Hematopoietic multipotent progenitor cell treated with erythropoietin and hydrocortisone succinate and interleukin-3 and kit ligand, for 17 days (in vitro differentiated cells): Measurements from ENCODE around the gene PLEKHA1.

Experiments
- DNase-seq: peaks from one replicate; pipeline ENCODE4 v3.0.0-alpha.2; 2015; ENCODE audit warnings: low spot score

The PLEKHA1 gene

GRCh38 chr10:122480146-122480833 lies 105.8 kb downstream of the PLEKHA1 start:
- DNase-seq = no peak

- DNase-seq = no peak
Observed at GRCh38 chr10:122481296-122482056, 107.0 kb downstream of the PLEKHA1 start.
